Esophagus squamous epithelium (tissue), 5 donors: ENCODE results near the gene SSC4D. TPM values are rescaled to one million over a fixed set of nuclear protein-coding genes. Genes with fewer than 3 reads are reported as not detected.

Experiments
- DNase-seq: peaks from one replicate; lab custom pipeline; 2025; lab: John Stamatoyannopoulos, UW
- H3K27ac ChIP-seq, 4 donors: fragments of 200-600 bp; sonication (generic); one replicate each; pipeline ENCODE4 v1.5.1; 2016 to 2019; ENCODE audit warnings: mild to moderate bottlenecking in 1 of 4
- H3K27me3 ChIP-seq, 4 donors: fragments of 200-600 bp; sonication (generic); 1 replicate in 3 of 4; 2 replicates in 1 of 4; pipeline versions ENCODE4 v1.5.1 to v1.6.0; 2017 to 2021; ENCODE audit warnings: antibody characterized with exemption in 1 of 4
- H3K36me3 ChIP-seq, 3 donors: fragments of 200-600 bp; sonication (generic); one replicate each; pipeline ENCODE4 v1.5.1; 2016 to 2019
- H3K4me1 ChIP-seq, 3 donors: fragments of 200-600 bp; sonication (generic); one replicate each; pipeline ENCODE4 v1.5.1; 2017 to 2019
- H3K4me3 ChIP-seq, 4 donors: fragments of 200-600 bp; sonication (generic); 1 replicate in 3 of 4; 2 replicates in 1 of 4; pipeline ENCODE4 v1.5.1; 2016 to 2019; ENCODE audit warnings: mild to moderate bottlenecking in 2 of 4, moderate library complexity in 1 of 4
- H3K9me3 ChIP-seq, 3 donors: fragments of 200-600 bp; sonication (generic); one replicate each; pipeline ENCODE4 v1.5.1; 2016 to 2019
- CTCF ChIP-seq, 6 experiments: fragments of 450-650 bp in 4 of 6; fragments of 200-600 bp in 2 of 6; sonication (generic) in 2 of 6; IDR thresholded peaks; one replicate each; pipeline ENCODE4 v1.5.1; 2016 to 2019; ENCODE audit warnings: antibody characterized with exemption in 6 of 6, mild to moderate bottlenecking in 4 of 6, moderate library complexity in 4 of 6
- POLR2A ChIP-seq, 4 donors: fragments of 450-650 bp; IDR thresholded peaks; one replicate each; pipeline ENCODE4 v1.6.1; 2017; ENCODE audit warnings: antibody characterized with exemption in 4 of 4, mild to moderate bottlenecking in 4 of 4, moderate library complexity in 3 of 4
- WGBS, 2 donors: methylation state at CpG; one replicate each; pipeline ENCODE4 v1.1.5; 2018; 5-methylcytosine and 5-hydroxymethylcytosine counted together
- intact Hi-C: fragments of 100-400 bp; cut with DNase I; formaldehyde crosslinking; loops from one replicate; pipeline ENCODE4 v1.15.0; 2022
- total RNA-seq, 4 donors: library from RNA; depleted of rRNA; stranded (reverse); fragments of >200 nt; gene quantifications; one replicate each; pipeline ENCODE4 v1.1.0, GENCODE V29; 2016
- donor health status: DM: yes; HTN: yes; CAD: no.

Gene SSC4D
- total RNA-seq, 4 donors from 2014 or later, result 0.48 TPM; not detected in 3

- no peaks in the 10 kb centered on the region for H3K27me3 ChIP-seq
- no peaks in the 10 kb centered on the region for H3K9me3 ChIP-seq
- intact Hi-C loops, result no loop called here
- no peak overlapping the region for H3K27ac ChIP-seq
- 83 to 85% methylated on average over 13 of the region's 13 CpGs for WGBS, 2 donors
- H3K4me1 ChIP-seq, result peaks cover 8 to 23% (median 16%) of the 10 kb centered on the region in 3 donors
- no peaks in the 10 kb centered on the region for H3K36me3 ChIP-seq
- no peak for TF ChIP-seq POLR2A (IDR thresholded peaks at IDR 0.05)
- TF ChIP-seq CTCF (IDR thresholded peaks at IDR 0.05), result no peak
- no peak for DNase-seq
- H3K4me3 ChIP-seq, result no peak overlapping the region
Observed at GRCh38 chr7:76383089-76383944, 26.2 kb downstream of the SSC4D start.

DNA sequence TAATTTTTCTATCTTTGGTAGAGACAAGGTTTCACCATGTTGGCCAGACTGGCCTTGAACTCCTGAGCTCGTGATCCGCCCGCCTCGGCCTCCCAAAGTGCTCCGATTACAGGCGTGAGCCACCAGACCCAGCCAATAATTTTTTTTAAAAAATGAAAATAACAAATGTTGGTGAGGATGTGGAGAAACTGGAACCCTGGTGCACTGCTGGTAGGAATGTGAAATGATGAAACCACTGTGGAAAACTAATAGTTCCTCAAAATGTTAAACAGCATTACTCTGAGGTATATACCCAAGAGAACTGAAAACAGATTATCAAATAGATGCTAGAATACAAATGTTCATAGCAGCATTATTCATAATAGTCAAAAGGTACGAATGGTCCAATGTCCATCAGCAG lies 27.7 kb downstream of the SSC4D start:
- H3K9me3 ChIP-seq, result no peaks in the 10 kb centered on the region
- peaks cover 8 to 23% (median 16%) of the 10 kb centered on the region in 3 donors for H3K4me1 ChIP-seq
- TF ChIP-seq POLR2A (IDR thresholded peaks at IDR 0.05), result no peak
- no peak for TF ChIP-seq CTCF (IDR thresholded peaks at IDR 0.05)
- H3K27ac ChIP-seq, result no peak overlapping the region
- intact Hi-C loops, result no loop called here
- no peaks in the 10 kb centered on the region for H3K27me3 ChIP-seq
- no peak overlapping the region for H3K4me3 ChIP-seq
- no peak for DNase-seq
- H3K36me3 ChIP-seq, result no peaks in the 10 kb centered on the region
- 93 to 96% methylated on average over 7 of the region's 7 CpGs for WGBS, 2 donors

DNA sequence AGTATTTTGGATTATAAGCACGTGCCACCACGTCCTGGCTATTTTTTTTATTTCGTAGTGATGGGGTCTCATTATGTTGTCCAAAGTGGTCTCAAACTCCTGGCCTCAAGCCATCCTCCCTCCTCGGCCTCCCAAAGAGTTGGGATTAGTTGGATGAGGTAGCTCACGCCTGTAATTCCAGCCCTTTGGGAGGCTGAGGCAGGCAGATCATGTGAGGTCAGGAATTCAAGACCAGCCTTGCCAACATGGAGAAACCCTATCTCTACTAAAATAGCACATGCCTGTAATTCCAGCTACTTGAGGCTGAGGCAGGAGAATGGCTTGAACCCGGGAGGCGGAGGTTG lies 28.9 kb downstream of the SSC4D start:
- peak overlapping the region; percentile 88 to 98 (median 94) for H3K27ac ChIP-seq
- H3K27me3 ChIP-seq, result no peaks in the 10 kb centered on the region
- intact Hi-C loops, result no loop called here
- peaks cover 8 to 23% (median 16%) of the 10 kb centered on the region in 3 donors for H3K4me1 ChIP-seq
- no peaks in the 10 kb centered on the region for H3K9me3 ChIP-seq
- TF ChIP-seq CTCF (IDR thresholded peaks at IDR 0.05) (no peak), POLR2A (IDR thresholded peaks at IDR 0.05) (no peak)
- no peaks in the 10 kb centered on the region for H3K36me3 ChIP-seq
- DNase-seq, result no peak
- H3K4me3 ChIP-seq, result peak overlapping the region in 3 of 4 donors; percentile 43 to 67 (median 43)
- 59 to 70% methylated on average over 5 to 7 of the region's 7 CpGs for WGBS, 2 donors

DNA sequence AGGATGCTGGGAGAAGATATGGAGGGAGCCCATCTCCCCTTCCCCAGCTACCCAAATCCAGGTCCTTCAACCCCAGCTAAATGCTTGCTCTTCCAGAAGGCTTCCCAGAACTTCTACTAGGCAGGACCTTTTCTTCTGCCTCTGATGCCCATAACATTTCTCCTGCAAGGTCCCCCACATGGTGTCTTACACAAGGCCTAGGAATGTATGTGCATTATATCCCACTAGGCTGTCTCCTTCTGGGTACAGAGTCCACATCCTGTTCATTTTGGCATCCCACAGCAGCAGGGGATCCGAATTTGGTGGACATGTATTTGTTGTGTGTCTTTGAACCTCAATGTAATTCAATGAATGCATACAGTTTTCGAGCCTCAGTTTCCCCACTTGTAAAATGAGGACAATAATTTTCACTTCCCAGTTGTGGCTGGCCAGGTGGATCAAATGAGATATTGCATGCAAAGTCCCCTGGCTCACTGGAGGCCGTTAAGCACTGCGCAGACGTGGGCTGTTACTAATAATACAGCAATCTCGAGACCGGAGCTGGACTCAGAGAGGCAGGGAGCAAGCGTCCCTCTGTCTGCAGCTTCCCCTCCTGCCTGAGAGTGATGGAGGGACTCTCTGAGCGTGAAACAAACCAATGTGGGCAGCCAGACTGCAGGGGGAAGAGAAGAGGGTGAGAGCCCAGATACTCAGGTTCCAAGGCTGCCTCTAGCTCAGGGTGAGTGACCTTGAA lies 32.1 kb downstream of the SSC4D start:
- no peak overlapping the region for H3K4me3 ChIP-seq
- H3K27me3 ChIP-seq, result no peaks in the 10 kb centered on the region
- no peak for TF ChIP-seq CTCF (IDR thresholded peaks at IDR 0.05)
- TF ChIP-seq POLR2A (IDR thresholded peaks at IDR 0.05), result no peak
- H3K4me1 ChIP-seq, result peaks cover 8 to 36% (median 24%) of the 10 kb centered on the region in 3 donors
- WGBS, 2 donors, result 78 to 79% methylated on average over 6 to 8 of the region's 9 CpGs
- no peak for DNase-seq
- H3K9me3 ChIP-seq, result no peaks in the 10 kb centered on the region
- no peak overlapping the region for H3K27ac ChIP-seq
- no peaks in the 10 kb centered on the region for H3K36me3 ChIP-seq
- intact Hi-C loops, result no loop called here

DNA sequence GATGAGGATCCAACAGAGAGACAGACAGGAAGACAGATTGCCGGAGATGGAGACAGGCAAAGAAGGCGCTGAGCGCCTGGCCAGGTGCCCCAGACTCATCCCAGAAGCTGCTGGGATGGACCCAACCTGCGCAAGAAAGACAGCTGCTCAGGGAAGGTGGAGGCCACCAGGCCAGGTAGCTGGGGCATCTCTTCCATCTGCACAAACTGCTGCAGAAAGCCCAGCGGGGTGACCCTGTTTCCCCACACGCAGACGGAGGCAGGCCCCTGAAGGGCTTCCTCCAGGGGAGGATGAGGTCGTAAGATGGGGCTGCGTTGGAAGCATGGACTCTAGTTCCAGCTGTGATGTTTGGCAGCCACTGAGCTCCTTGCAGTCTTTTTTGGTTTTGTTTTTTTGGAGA lies 34.2 kb downstream of the SSC4D start:
- no peak for DNase-seq
- H3K4me1 ChIP-seq, result peaks cover 2 to 27% (median 17%) of the 10 kb centered on the region in 3 donors
- no peak overlapping the region for H3K27ac ChIP-seq
- intact Hi-C loops, result no loop called here
- H3K4me3 ChIP-seq, result no peak overlapping the region
- no peaks in the 10 kb centered on the region for H3K36me3 ChIP-seq
- no peaks in the 10 kb centered on the region for H3K27me3 ChIP-seq
- no peak for TF ChIP-seq CTCF (IDR thresholded peaks at IDR 0.05)
- TF ChIP-seq POLR2A (IDR thresholded peaks at IDR 0.05), result no peak
- no peaks in the 10 kb centered on the region for H3K9me3 ChIP-seq
- WGBS, 2 donors, result 77 to 96% methylated on average over 5 of the region's 9 CpGs
